K562 treated with DMSO at 1 percent for 4 hours (cell line): Measurements from ENCODE around the gene TCEAL6. TPM values are rescaled to one million over a fixed set of nuclear protein-coding genes. Genes with fewer than 3 reads are reported as not detected.

Source experiments
- total RNA-seq: library from RNA; unstranded; fragments of 300-600 nt; gene quantifications from 2 replicates; pipeline ENCODE4 v1.2.3, GENCODE V29; 2022; ENCODE audit not compliant: insufficient read depth

The TCEAL6 gene
- total RNA-seq, result not detected in 2 replicates

DNA sequence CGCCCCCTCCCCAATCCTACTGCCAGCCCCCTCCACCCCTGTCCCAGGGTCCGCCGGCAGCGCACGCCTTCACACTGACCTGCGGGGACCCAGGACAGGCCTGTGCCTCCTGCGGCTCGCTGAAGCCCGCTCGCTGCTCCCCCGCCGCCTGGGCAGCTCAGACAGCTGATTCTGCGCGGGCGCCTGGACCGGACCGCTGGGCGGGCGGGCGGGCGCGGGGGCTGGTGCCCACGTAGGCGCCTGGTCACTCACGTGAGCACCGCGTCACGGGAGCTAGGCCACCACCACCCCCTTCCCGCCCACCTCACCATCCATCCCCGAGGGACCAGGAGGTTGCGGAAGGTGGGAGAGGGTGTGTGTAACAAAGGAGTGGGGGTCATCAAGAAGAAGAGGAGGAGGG is at the start of gene TCEAL6:
TSS of gene TCEAL6 (minus strand) at position 208 of the 400 bp plus-strand sequence.

DNA sequence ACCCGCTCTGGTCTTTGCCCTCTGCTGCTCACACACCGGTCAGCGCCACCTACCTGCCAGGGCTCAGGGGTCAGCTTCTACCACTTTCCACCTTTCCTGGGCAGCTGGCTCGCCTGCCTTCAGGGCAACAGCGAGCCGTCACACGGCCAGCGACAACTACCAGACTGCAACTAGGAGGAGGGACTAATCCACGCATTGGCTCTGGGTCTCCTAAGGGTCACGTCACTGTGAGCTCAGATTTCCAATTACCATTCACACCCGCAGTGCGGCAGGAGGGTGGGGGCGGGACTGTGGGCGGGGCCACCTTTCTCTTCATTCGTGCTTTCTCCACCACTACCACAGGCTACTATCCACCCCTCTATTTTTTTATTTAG is 13.5 kb upstream of the TCEAL6 start, which contains the start of gene BEX5:
TSS of gene BEX5 (minus strand) at position 172 of the 374 bp plus-strand sequence. CDS start 1,712 bp downstream, outside the sequence.

DNA sequence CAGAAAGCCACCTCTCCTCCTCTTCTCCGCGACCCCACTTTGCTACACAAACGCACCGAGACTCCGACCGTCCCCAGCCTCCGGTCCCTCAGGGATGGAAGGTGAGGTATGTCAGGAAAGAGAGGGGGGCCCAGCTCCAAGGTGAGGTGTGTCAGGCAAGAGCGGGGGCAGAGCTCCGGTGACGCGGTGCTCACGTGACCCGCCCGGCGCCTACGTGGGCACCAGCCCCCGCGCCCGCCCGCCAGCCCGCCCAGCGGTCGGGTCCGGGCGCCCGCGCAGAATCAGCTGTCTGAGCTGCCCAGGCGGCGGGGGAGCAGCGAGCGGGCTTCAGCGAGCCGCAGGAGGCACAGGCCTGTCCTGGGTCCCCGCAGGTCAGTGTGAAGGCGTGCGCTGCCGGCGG is 16.8 kb downstream of the TCEAL6 start, which contains the start of gene TCEAL2:
TSS of gene TCEAL2 (plus strand) at position 244 of the 400 bp plus-strand sequence. CDS start 1,152 bp downstream, outside the sequence.

Other genes starting within 250 kb of the TCEAL6 start
- gene ZMAT1, start 210.5 kb downstream of the TCEAL6 start, total RNA-seq, result 0.18 TPM in 1 of 2 replicates, not detected in the other
- gene TCEAL2, start 16.8 kb downstream of the TCEAL6 start, total RNA-seq, result not detected in 2 replicates
- gene BEX5, start 13.5 kb upstream of the TCEAL6 start, total RNA-seq, result 3.0 and 4.4 TPM in 2 replicates
- not detected in 2 replicates for gene TCP11X1, start 72.8 kb upstream of the TCEAL6 start, total RNA-seq
- 4.2 and 10.0 TPM in 2 replicates for gene NXF2, start 104.7 kb upstream of the TCEAL6 start, total RNA-seq